H1 (cell line): Measurements from ENCODE around the gene ARHGEF25. TPM values are rescaled to one million over a fixed set of nuclear protein-coding genes. Genes with fewer than 3 reads are reported as not detected.

Source experiments
- CBX5 ChIP-seq: fragments of 300-800, 300-1000 bp; sonication (generic); IDR thresholded peaks from 2 replicates; pipeline ENCODE4 v1.7.1; 2016; ENCODE audit warnings: antibody characterized with exemption, low read length, low read depth
- POLR2AphosphoS5 ChIP-seq: IDR thresholded peaks from 2 replicates; pipeline ENCODE4 v1.6.1; 2011; ENCODE audit warnings: low read depth, low read length
- RFX5 ChIP-seq: IDR thresholded peaks from 2 replicates; pipeline ENCODE4 v1.6.1; 2011; ENCODE audit warnings: low read depth, low read length, improper control_type of control experiment, borderline replicate concordance
- SIN3A ChIP-seq, 2 experiments: IDR thresholded peaks in 1 of 2; conservative IDR thresholded peaks in 1 of 2; 2 replicates each; pipeline ENCODE4 v1.6.1; 2011 to 2012; ENCODE audit warnings: low read length in 2 of 2, improper control_type of control experiment in 1 of 2, low read depth in 1 of 2, mild to moderate bottlenecking in 1 of 2
- SP2 ChIP-seq: IDR thresholded peaks from 2 replicates; pipeline ENCODE4 v1.6.1; 2012; ENCODE audit warnings: mild to moderate bottlenecking, low read length, inconsistent platforms
- TAF7 ChIP-seq: optimal IDR thresholded peaks from 2 replicates; pipeline ENCODE3; 2011; ENCODE audit warnings: low read depth, mild to moderate bottlenecking, inconsistent platforms, low read length, moderate library complexity, borderline replicate concordance
- YY1 ChIP-seq: IDR thresholded peaks from 2 replicates; pipeline ENCODE4 v1.6.1; 2011; ENCODE audit warnings: low read depth, mild to moderate bottlenecking, low read length
- polyA plus RNA-seq, 7 experiments: library from polyadenylated mRNA; depleted of rRNA in 3 of 7; stranded (reverse) in 5 of 7; unstranded in 2 of 7; fragments of >200 nt in 5 of 7; fragments of 200-250 nt in 2 of 7; gene quantifications; 1 replicate in 5 of 7; 2 replicates in 1 of 7; 4 replicates in 1 of 7; pipeline versions ENCODE4 v1.2.1 to v1.2.3, GENCODE V29; 2011 to 2013; ENCODE audit warnings: missing spikeins in 2 of 7, mixed read lengths in 2 of 7
- total RNA-seq: library from RNA; stranded (reverse); fragmentation: NEBNext Ultra II Directional; extraction: Animal tissue kit (Norgen Biotek cat#: 25700); gene quantifications from 2 replicates; pipeline ENCODE4 v1.2.1, GENCODE V29; 2021

Gene ARHGEF25
- total and polyA plus RNA-seq, 2 of the 8 experiments (the other 6 are each of a cell fraction or from before 2014, with no cell fraction given) = 5.9 to 8.8 TPM

DNA sequence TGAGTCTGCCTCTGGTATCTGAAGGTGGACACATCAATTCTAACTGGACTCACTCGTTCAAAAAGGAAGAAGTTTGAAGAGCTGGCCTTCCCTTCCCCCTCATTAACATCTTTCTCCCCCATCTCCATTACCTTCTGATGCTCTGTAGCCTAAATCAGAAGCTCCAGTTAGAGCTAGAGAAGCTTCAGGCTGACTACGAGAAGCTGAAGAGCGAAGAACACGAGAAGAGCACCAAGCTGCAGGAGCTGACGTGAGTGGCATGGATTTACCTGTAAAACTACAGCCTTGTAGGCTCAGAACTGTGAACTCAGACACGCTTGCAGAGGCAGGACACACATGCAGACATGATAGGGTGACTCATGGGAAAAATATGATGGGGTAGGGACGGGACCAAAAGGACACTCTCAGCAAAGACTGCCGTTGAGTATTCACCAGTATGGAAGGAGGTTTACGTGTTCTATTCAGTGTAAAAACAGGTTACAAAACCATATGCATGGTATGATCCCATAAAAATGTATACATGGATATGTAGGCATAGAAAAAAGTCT lies 34.5 kb upstream of the ARHGEF25 start (continued):
- TF ChIP-seq POLR2AphosphoS5 (no peak), TAF7 (no peak), YY1 (no peak), CBX5 (no peak), RFX5 (no peak), SP2 (no peak), SIN3A (conservative IDR thresholded peaks at IDR 0.05 in 1 of 2, IDR thresholded peaks at IDR 0.05 in 1 of 2; ENCODE audit: low read depth in 1 of 2, low read length in 2 of 2) (no peak)
